HG02885 (cell line): Measurements from ENCODE around the gene TASP1.

Experiments
- ATAC-seq: cut with Tn5 transposase; IDR thresholded peaks from one replicate; pipeline ENCODE4 v1.9.1; 2021; ENCODE audit warnings: mild to moderate bottlenecking; ENCODE audit not compliant: unreplicated experiment, poor library complexity

Gene TASP1

DNA sequence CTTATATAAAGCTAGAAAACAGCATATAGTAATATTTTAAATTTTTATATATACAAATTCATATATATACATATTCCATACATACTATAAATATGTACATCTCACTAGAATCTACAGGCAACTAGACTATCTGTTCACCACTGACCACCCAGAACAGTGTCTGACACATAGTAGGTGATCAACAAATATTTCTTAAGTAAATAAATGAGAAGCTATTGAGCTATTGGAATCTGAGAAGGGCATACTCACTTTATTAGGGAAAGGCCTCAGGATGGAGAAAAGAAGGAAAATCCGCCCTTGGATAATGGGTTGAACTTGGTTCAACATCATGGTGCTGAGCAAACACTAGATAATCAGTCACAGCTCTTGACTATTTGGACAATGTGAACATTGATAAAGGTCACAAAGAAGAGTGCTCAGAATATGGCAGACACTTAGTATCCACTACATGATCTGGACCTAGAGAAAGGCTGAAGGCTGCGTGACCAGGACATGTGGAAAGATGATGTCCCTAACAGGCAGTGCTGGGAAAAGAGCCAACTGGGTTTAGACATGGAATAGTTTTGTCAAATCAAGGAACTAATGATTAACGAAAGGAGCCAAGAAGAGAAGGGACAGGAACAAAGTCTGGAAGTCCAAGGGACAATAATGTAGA, 186.1 kb downstream of the TASP1 start:
- ATAC-seq = no peak

DNA sequence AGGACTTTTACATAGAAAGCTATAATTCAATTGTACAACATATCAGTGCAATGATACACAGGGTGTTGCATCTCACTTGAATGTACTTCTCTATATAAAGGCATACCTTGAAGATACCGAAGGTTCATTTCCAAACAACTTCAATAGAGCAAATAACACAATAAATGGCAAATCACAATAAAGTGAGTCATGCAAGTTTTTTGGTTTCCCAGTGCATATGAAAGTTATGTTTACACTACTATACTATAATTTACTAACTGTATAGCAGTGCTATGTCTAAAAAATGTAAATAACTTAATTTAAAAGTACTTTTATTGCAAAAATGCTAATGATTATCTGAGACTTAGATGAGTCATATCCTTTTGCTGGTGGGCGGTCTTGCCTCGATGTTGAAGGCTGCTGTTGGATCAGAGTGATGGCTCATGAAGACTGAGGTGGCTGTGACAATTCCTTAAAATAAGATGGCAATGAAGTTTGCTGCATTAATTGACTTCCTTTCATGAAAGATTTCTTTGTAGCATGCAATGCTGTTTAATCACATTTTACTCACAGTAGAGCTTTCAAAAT, 188.8 kb downstream of the TASP1 start:
- ATAC-seq = no peak

DNA sequence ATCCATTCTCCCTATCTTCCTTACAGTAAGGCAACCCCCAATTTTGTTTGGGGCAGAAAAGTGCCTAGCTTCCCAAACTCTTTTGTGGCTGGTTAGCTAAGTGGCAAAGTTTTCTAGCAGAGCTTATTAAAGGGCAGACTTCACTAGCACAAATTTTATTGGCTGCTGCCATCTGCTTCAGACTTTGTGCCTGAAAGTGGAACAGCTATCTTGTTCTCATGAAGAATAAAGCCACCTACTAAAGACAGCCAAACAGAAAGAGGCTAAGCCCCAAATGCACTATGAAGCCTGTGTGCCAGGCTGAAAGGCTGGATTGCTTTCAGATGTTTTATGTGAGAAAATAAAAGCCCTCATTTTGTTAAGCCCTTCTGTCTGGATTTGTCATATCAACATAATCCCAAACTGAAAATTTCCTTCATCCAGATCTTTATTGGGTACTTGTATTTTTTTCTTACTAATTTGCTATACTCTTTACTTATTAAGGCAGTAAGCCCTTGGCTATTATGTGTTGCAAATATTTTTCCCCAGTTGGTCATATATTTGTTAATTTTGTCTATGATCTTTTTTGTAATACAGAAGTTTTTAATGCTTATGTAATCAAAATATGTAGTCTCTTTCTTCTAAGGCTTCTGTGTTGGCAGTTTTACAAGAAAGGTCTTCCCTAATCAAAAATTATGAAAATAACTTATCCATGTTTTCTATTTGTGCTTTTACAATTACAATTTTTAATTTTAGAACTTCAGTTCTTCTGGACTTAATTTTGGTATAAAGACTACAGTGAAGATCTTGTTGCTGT, 191.1 kb downstream of the TASP1 start:
- ATAC-seq = no peak

- ATAC-seq = no peak
Measured at GRCh38 chr20:13443690-13444089, 195.0 kb downstream of the TASP1 start.

- no peak for ATAC-seq
Measured at GRCh38 chr20:13442986-13443385, 195.7 kb downstream of the TASP1 start.

- ATAC-seq = no peak
Measured at GRCh38 chr20:13441388-13441787, 197.3 kb downstream of the TASP1 start.

DNA sequence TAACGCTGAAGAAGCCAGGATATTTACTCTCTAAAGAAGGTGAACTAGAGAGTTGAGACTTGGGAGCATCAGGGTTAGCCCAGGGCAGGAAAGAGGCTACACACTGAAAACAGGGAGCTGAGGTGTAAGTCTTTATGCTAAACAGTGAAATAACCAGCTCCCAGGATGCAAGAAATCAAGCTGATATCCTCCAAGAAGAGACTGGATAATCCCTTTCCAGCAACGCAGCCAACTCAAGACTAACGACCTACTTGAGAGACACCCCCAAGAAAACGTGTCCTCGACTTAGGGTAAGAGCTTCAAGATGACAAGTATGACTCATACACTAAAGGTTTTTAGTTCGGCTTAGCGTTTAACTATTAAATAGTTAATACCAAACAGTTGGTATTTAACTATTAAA, 202.2 kb downstream of the TASP1 start:
- no peak for ATAC-seq

DNA sequence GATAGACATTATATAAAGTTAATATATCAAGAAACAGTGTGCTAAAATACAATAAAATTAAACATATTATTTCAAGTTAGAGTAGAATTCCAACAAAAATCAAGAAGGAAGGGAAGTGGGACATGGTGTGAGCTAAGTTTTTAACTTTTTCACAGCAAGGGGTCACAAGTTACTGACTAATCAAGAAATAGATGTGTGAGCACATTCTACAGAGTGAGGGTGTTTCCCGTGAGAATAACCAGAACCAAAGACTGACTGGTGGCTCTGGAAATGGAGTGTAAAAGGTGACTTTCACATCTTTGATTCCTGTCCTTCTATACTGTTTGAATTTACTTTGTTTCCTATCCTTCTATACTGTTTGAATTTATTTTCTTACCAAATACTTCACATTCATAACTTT, 206.6 kb downstream of the TASP1 start:
- ATAC-seq = no peak

- peak; percentile 80 for ATAC-seq
Measured at GRCh38 chr20:13430346-13431002, 208.3 kb downstream of the TASP1 start.

DNA sequence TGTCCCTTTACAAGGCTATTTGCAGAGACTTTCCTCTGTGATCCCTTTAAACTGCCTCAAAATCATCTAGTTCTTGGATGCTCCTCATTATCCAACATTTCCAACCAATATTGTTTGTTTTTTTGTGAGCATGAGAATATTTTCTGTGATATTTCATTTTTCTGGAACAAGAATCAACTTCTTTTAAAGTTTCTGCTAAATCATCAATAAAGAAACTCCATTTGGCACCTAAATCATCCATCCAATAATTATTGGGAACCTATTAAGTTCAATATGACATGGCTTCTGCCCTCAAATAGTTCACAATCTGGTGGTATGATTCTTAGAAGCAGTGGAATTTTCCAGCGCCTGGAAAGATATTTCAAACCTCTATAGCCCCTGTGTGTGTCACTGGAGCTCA, 210.0 kb downstream of the TASP1 start:
- ATAC-seq = no peak

DNA sequence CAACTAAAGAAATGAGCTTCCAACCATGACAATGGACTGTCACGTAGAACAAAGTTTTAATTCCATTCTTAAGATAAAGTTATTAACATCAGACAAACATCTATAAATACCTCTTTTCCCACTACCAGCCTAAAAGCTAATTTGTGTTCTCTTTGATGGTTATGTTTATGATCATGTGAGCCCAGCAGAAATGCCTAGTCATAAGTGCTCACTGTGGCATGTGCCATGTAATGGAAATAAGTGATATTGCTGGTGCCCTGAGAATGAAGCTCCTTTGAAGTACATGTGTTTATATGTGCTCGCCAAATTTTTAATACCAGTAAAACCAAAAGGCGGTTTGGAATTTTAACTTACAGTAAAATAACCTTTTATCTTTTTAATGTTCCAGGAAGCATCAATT, 211.9 kb downstream of the TASP1 start:
- ATAC-seq = no peak

GRCh38 chr20:13425381-13426135, 213.2 kb downstream of the TASP1 start:
- ATAC-seq = no peak

- no peak for ATAC-seq
Measured at GRCh38 chr20:13424174-13424833, 214.4 kb downstream of the TASP1 start.

DNA sequence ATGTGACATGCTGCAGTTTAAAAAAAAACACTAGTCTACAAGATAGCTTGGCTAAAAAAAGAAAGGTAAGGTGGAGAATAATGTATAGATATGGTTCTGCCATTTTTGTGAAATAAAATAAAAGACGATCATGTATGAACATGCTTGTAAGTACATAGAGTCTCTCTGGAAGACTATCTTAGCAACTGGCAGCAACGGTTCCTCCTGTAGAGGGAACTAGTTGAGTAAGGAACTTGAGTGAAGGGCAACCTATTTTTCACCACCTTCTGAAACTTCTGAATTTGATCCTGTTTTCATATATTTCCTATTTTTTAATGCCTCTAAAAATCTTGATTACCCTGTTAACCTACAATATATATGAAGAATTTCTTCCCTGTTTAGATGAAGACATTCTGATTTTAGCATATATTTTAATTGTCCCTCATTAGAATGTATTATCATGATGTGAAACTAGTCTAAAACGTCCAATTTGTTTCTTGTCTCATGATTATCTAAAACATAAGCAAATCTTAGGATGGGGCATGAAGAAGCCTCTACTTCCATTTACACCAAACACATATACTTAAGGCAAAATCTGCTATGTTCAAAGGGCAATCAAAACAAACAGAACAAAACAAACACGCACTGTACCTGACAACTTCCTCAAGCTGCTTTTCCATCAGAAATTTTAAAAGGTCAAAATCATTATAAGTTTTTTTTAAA, 215.1 kb downstream of the TASP1 start:
- ATAC-seq = no peak

GRCh38 chr20:13422637-13423036, 216.1 kb downstream of the TASP1 start:
- no peak for ATAC-seq

DNA sequence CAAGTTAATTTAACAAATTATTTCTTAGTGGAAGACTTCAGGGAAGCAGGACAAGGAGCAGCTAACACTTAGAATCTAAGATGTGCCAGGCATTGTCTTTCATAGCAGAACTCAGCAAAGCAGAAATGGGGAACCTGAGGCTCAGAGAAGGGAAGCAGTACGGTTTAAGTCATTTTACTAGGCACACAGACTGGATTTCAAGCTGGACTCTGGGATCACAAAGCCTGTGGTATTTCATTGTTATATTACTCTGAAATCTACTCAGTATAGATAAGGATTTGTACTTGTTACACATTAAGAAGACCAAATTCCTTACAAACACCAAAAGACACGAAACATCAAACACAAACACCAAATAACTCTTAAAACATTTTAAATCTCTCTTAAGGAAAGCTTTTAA, 218.1 kb downstream of the TASP1 start:
- no peak for ATAC-seq

DNA sequence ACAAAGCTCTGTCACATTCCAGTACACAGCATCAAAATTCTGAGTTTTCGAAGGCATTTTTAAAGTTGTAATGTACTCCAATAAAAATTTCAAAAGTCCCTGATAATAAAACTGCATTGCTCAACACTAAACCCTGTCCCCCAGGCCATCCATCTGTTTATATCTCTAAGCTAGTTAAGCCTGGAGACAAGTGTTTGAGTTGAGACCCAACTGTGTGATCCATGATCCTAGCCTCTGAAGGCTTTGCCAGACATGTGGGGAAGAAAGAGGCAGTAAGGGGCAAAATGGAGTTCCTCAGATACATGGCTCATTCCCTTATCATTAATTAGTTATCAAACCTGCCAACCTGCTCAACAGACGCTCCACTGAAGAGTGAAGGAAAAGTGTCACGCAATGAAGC, 219.3 kb downstream of the TASP1 start:
- no peak for ATAC-seq

DNA sequence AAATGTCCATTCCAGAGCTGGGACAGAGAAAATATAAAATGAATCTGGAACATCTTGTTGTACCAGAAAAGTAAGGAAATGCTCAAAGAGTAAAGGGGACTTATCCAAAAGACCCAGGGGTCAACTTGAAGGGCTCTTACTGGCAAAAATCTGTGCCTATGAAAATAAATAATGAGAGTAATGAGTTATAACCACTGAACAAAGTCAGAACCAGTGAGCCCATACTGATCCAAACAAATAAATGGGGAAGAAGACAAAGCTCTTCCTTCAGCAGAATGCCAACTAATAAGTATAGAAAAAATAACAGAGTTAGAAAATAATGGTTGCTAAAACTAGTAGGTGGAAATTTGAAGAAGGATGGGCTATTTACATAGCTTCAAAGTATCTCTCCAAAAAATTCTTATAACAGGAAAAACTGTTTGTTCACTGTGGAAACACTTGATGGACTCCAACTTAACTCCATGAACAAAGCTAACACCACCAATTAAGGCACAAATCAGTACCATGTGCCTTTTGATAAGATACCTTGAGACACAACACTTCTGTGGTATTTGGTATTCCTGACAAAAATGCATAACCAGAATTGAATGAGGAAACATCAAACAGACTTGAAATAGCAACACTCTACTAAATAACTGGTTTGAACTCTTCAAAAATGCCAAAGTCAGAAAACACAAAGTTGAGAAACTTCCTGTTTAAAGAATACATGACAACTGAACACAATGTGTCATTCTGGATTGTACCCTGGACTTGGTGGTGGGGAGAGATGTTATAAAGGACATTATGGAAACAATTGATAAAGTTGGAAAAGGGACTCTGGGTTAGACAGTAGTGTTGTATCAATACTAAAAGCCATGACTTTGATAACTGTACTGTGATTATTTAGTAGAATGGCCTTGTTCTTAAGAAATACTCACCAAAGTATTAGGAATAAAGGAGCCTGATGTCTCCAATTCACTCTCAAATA, 220.2 kb downstream of the TASP1 start:
- ATAC-seq = no peak
